Stimulated activated CD8-positive, alpha-beta memory T cell treated with anti-CD3 and anti-CD28 coated beads, Interleukin-7, amount 100 ng/mL, for 48 hours (primary cell): ENCODE data around the gene FCN2.

ENCODE experiments used
- DNase-seq, 2 donors: peaks; one replicate each; pipeline ENCODE4 v3.0.0-alpha.2; 2020; ENCODE audit warnings: low read depth in 1 of 2; ENCODE audit errors: extremely low read depth in 1 of 2

Gene FCN2

DNA sequence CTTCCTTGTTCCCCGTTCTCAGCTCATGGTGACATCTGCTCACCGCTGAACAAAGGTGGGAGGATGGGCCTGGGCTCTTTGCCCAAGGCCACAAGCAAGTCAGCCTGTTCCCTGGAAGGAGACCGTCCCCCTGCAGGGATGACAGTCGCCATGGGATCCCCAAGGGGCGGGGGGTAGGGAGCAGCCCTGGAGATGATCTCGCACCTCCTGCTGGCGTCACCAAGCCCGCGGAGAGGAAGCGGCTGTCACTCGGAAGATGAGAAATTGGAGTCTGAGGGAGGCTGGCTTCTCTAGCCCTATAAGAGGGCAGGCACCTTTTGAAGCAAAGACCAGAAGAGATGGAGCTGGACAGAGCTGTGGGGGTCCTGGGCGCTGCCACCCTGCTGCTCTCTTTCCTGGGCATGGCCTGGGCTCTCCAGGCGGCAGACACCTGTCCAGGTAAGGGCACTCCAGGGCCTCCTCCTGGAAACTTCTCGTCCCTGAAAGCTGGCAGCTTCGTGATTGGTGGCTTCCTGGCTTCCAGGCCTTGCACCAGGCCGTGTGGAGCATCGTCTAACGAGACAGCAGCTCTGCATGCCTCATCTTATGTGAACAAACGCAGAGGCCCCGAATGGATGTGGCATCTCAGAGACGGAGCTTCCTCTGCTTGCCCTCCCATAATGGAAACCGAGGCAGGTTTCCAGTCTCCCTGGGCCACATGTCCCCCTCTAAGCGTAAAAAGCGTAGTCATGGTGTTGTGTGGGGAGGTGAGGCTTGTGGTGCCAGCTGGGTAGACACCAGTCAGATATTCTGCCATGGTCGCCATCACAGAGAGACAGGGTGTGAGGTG, at the start of gene FCN2:
Gene FCN2, plus strand, starts transcription at position 327 of the 829 bp plus-strand sequence. Its CDS starts 12 bp downstream, at position 339.
- no peak for DNase-seq

DNA sequence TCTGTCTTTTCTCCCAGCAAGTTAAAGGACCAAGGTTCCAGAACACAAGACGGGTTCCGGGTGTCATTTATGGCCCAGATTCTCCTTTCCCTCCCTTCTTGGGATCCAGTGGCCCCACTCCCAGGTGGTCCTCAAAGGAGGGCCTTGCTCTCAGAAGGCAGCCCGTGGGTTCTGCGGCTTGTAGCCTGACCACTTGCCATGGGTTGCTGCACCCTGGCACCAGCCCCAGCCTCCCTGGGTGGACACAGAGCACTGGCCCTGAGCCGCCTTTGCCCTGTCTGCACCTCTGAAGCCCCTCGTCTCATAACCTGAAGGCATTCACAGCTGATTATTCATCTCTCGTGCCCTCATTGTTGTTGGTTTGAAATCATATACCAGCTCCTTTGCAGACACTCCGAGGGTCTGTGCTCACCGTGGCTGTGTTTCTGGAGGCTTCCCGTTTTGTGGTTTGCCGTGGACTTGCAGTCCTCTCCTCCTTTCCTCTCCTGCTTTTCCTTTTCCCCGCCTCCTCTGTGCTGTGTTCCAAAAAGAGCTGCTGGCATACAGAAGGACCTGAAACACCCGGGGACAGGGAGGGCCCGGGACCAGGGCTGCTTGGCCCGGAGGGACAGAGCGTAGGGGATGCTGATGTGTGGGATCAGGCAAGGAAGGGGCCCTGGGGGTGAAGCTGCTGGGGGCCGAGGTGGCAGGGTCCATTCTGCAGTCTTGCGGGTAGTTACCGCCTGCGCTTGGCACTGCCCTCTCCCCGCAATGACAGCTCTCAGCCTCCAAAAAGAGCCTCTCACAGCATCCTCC, 49.5 kb upstream of the FCN2 start:
- no peak for DNase-seq

DNA sequence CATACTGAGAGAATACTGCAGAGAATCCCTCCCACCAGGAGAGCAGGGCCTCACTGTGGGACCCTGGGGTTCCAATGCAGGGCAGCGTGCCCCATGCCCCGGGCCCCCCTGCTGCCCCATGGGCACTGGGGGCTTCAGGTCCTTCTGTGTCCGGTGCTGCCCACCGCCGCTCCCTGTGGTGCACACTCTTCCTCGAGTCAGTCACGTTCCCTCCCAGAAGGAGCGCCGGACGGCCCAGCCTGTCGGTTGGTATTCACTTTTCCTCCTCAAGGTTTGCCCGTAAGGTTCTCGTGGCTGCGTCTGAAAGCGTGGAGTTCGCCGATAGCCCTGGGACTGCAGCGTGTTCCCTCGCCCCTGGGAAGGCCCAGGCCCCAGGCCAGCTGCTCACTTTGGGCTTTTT, 48.1 kb upstream of the FCN2 start:
- DNase-seq = no peak

DNA sequence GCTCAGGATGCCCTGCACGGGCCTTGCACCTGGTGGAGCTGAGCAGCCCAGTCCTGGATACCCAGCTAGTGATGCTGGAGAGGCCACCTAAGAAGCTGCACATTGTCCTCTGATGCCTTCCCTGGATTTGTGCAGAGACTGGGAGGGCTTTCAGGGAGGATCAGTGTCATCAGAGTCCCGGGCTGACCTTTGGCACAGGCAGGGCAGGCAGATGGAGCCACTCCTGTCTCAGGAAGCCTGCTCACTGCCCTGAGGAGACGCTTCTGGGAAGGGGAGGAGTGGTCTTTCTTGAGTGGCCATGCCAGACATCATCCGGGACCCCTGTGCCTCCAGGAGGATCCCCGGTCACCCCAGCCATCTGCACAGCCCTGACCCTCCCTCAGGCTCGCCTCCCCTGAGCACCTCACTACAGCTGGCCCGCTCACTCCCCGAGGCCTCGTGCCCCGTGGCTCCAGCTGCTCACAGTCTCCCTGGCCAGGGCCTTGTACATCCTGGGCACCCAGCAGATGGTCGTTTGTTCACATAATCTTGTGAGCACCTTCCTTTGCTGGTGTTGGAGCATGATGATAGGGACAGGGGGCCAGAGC, 47.2 kb upstream of the FCN2 start:
- DNase-seq = no peak

DNA sequence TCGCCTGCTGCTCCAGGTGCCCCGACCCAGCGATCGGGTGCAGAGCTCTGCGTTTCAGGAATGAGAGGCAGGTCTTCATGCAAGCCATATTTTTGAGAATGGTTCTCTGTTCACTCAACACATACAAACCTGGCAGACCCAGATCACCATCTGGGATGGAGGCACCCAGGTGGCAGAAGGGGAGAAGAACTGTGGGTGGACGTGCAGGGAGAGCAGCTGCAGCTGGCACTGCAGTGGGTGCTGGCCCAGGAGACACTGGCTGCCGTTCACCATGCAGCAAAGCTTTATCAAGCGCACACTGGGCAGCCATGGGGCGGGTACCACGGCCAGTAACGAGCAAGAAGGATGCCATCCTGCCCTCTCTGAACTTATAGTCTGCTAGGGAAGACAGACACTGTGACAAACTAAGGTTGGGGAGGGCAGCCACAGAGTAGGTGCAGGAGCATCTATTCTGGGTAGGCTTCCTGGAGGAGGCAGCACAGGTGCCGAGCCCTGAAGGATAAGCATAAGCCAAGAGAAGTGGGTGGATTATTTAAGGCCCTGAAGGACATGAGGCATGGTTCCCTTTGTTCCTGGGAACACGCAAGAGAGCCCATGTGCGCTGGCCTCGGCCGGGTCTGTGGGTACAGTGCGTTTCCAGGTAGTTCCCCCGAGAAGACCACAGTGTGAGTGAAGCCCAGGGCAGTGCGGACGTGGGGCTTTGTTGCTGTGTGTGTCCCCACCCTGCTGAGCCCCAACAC, 46.2 kb upstream of the FCN2 start:
- no peak for DNase-seq

DNA sequence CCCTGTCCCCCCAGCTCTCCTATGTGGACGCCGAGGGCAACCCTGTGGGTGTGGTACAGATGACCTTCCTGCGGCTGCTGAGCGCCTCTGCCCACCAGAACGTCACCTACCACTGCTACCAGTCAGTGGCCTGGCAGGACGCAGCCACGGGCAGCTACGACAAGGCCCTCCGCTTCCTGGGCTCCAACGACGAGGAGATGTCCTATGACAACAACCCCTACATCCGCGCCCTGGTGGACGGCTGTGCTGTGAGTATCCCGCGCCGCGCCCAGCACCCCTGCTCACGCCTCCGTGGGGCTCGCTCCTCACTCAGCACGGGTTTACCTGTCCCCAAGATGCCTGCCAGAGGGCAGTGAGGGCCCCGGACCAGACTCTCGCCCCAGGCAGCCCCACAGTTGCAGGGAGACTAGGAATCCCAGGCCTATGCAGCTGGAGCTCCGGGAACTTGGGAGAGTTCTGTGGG, 45.6 kb upstream of the FCN2 start:
- no peak for DNase-seq

DNA sequence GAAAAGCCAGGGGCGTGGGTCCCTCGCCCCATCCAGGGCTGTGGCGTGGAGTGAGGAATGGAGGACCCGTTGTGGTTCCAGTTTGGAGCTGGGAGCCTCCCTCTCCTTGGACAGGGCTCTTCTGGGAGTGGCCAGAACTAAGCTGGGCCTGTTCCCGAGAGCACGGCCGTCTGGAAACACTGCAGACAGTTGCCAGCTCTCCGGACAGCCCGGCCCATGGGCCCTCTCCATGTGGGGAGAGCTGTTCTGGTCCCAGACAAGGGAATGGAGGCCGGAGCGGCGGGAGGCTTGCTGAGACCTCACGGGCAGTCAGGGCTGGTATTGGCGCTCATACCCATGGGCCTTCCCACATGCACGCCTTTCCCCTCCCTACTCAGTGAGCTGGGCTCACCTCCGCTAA, 45.2 kb upstream of the FCN2 start:
- DNase-seq = no peak

DNA sequence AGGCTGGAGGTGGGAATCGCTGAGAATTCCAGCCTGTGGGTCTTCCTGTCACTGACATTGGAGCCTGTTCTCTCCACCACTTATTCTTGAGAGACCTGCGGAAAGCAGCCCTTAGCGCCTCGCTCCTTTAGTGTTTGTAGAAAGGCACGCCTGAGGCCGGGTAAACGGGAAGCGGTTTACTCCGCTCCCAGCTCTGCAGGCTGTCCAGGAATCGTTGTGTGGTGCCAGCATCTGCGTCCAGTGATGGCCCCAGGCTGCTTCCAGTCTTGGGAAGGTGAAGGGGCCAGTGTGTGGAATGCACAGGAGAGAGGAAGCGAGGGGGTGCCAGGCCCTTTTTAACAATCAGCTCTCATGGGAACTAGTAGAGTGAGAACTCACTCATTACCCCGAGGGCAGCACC, 44.6 kb upstream of the FCN2 start:
- no peak for DNase-seq

DNA sequence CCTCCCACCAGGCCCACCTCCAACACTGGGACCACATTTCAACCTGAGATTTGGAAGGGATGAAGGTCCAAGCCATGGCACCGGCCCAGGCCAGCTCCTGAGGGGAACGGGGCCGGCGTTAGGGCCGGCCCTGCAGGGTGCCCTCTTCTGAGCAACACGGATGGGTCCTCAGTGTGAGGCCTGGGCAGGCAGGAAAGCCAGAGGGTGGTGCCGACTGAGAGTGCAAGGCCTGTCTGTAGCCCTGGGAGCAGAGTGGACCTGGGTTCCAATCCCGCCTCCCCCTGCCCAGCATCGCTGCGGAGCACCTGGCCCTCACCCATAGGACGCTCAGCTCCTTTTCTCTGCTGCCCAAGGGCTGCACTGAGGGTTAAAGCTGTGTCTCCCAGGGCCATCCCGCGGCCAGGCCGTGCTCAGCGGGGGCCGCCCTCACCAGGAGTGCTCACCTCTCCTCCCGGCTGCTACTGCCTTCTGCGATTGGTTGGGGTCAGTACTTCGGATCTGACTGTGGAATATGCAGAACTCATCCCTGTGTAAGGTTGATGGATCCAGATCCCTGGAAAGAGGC, 44.1 kb upstream of the FCN2 start:
- DNase-seq = no peak

DNA sequence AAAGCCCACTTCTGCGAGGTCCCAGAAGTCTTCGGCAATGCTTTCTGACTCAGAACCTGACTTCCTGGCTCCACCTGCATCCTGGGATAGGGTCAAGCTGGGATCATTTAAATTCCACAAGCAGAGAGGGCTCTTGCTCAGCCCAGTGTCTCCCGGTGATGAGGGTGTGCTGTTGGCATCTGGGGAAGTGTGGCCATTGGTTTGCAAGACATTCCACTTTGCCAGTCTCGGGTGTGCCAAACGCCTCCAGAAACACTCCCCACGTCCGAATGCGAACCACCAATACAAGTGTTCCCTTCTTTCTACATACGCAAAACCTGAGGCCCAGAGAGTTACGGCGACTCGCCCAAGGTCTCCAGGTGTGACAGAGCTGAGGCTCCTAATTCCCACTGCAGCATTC, 43.1 kb upstream of the FCN2 start:
- DNase-seq = no peak

DNA sequence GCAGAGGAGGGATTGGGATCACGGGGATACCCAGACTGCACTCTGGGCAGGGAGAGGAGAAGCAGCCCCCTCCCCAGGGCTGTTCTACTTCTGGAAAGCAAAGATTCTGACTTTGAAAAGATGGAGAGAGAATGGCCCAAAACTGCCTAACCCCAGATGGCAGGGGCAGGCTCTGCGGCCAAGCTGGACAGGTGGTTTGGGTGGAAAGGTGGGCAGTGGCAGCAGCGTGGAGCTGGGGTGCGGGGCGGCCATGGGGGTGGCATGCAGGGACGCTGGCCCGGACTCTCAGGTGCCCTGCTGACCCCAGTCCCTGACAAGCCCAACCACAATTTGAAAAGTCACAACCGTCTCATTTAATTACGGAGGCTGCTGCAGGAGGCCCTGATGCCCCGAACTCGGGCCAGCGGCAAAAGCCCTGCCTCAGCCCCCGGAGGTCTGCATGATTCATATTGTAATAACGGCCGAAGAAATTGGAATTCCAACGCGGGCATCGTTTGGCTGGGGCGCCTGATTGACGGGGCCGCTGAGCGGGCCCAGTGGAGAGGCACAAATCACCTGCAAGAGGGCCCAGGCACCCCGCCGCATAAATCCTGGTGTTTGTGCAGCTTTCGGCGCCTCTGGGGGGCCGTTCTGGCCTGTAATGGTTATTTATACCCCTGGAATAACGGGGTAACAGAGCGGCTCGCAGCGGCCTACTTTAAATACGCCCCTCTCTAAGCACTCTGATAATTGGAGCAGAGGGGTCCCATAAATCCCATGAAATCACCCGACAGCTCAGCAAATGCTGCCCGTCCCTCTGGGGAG, 41.8 kb upstream of the FCN2 start:
- no peak for DNase-seq

DNA sequence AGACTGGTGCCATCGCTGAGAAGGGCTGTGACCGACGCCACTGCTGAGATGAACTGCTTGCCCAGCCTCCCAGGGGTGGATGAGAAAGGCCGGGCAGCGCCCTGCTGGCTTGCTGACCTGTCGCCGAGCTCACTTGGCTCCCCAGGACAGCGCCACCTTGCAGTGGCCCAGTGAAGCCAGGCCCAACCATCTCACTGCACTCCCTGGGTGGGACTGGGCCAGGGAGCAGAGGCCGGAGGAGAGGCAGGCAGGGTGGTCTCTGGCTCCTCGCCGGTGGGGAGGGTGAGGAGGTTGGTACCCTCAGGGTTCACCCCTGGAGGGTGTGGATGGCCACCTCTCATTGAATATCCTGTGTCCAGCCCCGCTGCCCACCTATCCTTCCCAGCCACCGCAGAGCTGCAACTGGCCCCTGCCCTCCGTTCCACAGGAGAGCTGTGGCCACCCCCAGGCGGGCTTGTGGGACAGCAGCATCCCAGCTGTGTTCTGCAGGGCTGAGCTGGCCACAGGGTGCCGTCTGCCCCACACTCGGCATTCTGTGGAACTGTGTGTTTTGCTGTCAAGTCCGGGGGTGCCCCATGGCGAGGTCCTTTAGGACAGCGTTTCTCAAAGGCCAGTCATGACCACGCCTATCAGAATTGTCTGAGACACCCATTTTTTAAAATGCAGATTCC, 41.0 kb upstream of the FCN2 start:
- DNase-seq = no peak

DNA sequence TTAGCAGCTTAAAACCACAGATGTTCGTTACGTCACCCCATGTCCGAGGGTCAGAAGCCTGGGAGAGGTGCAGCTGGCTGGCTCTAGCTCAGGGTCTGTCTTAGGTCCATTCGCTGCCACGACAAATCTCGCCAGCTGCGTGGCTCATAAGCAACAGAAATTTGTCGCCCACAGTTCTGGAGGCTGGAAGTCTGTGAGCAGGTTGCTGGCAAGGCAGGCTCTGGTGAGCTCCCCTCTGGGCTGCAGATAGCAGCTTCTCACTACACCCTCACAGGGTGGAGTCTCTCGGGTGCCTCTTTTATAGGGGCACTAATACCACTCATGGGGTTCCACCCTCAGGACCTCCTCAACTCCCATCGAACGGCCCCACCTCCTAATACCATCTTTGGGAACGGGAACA, 40.1 kb upstream of the FCN2 start:
- DNase-seq = no peak

DNA sequence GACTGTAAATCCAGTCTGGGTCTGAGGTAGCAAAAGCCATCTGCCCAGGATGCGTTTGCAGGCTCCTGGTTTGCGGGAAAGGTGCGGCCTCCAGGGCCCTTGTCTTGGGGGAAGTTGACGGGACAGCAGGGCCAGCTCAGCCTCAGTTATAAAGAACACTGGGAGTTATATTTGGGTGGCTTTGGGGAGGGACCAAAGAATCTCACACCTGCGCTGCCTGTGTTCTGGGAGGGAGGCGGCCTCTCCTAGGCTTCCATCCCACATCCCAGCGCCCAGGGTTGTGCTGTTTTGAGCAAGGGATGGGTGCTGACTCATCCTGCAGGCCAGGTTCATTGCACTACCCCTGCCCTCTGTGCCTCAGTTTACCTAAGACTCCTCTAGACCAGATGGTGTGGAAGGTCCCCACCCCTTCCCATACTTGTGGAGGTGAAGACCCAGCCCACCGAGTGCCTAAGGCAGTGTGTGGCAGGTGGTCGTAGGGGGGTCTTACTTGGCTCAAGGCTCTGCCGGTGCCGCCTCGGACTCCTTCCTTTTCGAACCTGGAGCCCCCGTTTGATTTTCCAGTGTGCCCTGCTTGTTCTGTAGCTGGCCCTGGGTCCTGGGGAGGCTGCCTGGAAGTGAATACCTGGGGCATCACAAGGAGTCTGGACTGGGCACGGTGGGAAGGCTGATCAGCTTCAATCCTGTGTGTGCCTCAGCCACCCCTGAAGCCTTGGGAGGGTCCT, 39.3 kb upstream of the FCN2 start:
- DNase-seq = no peak

DNA sequence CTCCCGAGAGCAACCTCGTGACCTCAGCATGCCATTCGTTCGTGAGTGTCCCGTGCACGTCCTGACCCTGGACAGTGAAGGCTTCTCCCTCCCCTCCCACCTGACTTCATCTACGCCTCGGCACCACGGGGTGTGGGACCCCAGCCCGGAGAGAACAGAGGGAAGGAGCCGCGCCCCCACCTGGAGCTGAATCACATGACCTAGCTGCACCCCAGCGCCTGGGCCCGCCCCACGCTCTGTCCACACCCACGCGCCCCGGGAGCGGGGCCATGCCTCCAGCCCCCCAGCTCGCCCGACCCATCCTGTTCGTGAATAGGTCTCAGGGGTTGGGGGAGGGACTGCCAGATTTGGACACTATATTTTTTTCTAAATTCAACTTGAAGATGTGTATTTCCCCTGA, 38.3 kb upstream of the FCN2 start:
- no peak for DNase-seq

DNA sequence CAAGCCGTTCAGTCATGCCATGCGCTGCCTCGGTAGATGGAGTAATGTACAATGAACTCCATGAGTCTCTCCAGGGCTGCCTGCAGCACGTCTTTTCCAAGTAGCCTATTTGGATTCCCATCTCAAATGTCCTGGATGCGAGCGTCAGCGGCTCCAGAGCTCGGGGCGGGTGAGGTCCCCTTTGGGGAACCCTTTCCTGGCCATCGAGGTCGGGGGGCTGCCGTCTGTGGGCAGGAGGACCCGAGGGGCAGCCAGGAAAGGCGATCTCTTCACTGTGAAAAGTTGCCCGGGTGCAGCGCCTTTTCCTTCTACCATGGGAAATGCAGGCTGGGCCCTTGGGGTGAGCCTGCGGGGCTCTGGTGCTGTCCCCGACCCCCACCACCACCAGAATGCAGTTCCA, 36.9 kb upstream of the FCN2 start:
- DNase-seq = no peak

DNA sequence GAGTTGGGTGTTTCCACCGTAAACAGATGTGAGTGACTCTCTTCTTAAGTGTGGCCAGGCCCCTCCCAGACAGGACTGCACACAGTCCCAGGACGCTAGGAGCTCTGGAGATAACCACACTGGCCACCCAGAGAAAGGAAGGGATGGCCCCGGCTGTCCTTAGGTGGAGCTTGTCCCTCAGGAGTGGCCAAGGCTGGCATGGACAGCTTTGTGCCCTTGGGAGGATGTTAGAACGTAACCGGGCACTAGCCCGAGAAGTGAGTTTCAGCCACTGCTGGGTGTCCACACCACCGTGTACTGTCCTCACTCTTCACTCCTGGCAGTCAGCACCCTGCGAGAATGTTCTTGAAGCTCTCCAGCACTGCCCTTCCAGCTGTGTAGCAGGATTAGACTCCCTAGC, 35.8 kb upstream of the FCN2 start:
- DNase-seq = no peak

DNA sequence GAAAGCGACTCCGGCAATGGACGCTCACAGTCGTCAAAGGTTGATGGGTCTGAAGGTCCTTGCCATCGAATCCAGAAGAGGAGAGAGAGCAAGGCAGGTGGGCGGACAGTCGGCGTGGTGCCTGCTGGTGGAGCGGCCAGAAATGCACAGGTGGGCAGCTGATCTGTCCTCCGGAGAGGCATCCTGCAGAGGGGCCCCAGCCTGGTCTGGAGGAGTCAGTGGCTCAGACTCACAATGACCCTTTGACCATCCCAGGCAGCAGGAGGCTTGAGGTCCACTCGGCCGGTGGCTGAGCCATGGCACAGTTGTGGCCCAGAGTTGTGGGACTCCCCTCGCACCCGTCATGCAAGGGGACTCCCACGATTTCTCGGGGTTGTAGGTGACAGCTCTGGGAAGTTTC, 34.4 kb upstream of the FCN2 start:
- DNase-seq = no peak

DNA sequence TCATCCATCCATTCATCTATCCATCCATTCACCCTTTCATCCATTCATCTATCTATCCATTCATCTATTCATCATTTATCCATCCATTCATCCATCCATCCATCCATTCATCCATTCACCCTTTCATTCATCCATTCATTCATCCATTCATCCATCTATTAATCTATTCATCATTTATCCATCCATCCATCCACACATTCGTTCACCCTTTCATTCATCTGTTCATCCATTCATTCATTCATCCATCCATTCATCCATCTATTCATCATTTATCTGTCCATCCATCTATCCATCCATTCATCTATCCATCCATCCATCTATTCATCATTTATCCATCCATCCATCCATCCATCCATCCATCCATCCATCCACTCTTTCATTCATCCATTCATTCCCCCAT, 33.9 kb upstream of the FCN2 start:
- no peak for DNase-seq
